GM18511 (cell line): Measurements from ENCODE around the gene ACOT13.
"Not testable (repeated sequence)": the region's sequence is repeated elsewhere in the genome, so short reads cannot be mapped to it uniquely, and the experiment has no call there.

ENCODE experiments used
- ATAC-seq: cut with Tn5 transposase; IDR thresholded peaks from one replicate; pipeline ENCODE4 v1.9.1; 2021; ENCODE audit warnings: mild to moderate bottlenecking, moderate library complexity; ENCODE audit not compliant: unreplicated experiment

ACOT13 gene

DNA sequence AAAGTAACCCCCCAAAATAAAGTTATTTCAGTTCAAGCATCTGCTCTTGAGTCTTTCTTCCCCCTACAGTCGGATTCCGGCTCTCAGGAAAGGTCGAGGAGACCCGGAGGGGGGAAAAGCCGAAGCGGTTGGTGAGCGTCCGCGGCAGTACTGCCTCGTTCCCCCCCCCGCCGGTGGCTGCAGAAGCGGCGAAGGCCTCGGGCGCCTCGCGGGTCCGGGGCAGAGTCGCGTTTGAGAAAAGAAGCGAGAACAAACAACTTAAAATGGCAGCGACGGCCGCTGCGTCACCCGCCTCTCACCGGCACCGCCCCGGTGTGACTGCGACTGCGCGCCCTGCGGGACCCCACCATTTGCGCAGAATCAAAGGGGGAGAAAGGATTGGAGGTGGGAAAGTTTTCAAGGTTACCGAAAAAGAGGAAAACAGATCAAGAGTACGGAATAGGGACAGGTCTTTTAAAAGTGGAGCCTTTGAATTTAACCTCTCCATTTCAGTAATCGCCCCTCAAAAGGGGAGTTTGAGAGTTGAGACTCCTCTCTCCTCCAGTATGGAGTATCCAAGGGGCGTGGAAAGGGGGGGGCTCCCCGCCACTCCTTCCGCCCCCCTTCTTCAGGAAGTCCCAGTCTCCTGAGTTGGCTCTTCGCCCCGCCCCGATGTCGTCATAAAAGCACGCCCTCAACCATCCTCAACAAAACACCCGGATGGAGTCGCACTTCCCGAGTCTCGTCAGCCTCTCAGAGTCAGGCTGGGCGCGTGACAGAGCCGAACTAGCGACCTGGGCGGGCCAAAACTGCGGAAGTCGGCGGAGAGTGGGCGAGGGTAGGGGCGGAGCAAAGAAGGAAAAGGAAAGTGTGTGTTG is 54.0 kb downstream of the ACOT13 start:
- peak; percentile 88 for ATAC-seq

DNA sequence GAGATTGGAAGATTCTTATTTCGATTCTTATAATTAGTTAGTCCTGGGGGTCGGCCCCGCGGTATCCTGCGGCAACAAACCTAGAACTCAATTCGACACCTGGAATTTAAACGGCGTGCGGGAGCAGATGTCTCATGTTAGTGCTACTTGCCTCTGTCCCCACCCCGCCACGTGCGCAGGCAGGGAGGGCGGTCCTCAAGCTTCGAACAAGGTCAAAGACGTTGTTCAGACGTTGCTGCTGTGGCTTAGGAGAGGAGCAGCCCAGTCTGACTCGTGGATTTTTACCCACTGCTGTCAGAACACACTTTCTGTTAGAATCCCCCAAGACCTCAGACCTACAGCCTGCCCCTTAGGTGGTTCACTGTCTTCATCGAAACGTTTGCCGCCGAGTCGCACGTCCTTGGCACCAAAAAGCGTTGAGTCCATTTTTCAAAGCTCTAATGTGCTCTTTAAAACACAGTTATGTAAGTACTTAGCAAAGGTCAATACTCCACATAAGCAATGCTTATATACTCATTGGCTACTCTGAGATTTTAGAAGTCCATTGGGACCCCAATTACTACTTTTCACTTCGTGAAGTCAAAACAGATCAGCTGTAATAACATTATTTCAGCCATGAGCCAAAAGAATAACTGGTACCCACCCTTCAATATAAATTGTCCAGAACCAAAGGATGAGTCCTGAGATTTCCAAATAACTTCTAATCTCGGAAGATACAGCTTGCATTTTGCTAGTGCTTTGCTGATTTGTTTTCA is 54.8 kb downstream of the ACOT13 start:
- peak; percentile 48 for ATAC-seq

DNA sequence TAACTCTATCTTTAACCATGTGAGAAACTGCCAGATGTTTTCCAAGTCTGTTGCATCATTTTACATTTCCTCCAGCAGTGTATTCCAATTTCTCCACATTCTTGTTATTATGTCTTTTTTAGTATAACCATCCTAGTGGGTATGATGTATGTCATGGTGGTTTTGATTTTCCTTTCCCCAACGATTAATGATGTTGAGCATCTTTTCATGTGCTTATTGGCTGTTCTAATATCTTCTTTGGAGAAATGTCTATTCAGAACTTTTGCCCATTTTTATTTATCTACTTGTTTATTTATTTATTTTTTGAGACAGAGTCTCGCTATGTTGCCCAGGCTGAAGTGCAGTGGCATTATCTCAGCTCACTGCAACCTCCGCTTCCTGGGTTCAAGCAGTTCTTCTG is 56.4 kb downstream of the ACOT13 start:
- no peak for ATAC-seq

DNA sequence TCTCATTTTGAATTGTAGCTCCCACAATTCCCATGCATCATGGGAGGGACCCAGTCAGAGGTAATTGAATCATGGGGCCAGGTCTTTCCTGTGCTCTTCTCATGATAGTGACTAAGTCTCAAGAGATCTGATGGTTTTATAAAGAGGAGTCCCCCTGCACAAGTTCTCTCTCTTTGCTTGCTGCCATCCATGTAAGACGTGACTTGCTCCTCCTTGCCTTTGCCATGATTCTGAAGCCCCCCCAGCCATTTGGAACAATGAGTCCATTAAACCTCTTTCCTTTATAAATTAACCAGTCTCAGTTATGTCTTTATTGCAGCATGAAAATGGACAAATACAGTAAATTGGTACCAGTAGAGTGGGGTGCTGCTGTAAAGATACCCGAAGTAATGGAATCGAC is 63.8 kb downstream of the ACOT13 start:
- not testable (repeated sequence) for ATAC-seq

DNA sequence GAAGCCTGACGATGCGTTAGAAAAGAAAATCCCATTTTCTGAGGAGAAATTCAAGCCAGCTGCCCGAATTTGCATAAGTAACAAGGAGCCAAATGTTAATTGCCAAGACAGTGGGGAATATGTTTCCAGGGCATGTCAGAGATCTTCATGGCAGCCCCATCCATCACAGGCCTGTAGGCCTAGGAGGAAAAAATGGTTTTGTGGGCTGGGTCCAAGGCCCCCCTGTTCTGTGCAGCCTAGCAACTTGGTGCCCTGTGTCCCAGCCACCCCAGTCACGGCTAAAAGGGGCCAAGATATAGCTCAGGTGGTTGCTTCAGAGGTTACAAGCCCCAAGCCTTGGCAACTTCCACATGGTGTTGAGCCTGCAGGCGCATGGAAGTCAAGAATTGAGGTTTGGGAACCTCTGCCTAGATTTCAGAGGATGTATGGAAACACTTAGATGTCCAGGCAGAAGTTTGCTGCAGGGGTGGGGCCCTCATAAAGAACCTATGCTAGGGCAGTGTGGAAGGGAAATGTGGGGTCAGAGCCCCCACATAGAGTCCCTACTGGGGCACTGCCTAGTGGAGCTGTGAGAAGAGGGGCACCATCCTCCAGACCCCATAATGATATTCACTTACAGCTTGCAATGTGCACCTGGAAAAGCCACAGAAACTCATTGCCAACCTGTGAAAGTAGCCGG is 64.7 kb downstream of the ACOT13 start:
- ATAC-seq = not testable (repeated sequence)

DNA sequence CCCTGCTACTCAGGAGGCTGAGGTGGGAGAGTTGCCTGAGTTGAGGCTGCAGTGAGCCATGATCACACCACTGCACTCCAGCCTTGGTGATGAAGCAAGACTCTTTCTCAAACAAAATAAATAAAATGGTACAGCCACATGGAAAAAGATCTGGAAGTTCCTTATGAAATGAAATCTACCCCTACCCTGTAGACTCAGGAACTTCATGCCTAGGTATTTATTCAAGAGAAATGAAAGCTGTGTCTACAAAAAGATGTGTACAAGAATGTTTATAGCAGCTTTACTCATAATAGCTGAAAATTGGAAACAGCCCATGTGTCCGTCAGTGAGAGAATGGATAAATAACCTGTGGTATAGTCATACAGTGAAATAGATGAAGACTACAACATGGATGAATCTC is 67.3 kb downstream of the ACOT13 start:
- ATAC-seq = no peak

DNA sequence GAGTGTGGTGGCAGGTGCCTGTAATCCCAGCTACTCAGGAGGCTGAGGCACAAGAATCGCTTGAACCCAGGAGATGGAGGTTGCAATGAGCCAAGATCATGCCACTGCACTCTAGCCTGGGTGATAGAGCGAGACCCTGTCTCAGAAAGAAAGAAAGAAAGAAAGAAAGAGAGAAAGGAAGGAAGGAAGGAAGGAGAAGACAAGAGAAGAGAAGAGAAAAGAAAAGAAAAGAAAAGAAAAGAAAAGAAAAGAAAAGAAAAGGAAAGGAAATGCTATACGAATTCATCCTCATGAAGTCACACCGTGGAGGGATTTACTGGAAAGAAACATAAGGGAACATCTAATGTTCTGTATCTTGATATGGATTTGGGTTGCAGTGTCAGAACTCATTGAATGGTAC is 67.8 kb downstream of the ACOT13 start:
- ATAC-seq = not testable (repeated sequence)

DNA sequence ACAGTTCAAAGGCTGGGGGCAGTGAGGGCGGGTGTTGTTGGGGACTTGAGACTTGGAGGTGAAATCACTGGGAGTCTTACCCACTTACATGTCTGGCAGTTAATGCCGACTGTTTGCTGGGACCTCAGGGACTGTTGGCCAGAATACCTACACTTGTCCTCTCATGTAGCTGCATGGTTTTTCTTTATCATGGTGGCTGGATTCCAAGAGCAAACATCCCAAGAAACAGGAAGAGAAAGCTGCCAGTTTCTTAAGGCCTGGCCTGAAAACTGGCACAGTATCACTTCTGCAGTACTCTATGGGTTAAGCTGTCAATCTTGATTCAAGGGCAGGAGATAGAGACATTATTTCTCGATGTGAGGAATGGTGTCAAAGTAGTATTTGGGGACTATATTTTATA is 71.9 kb downstream of the ACOT13 start:
- ATAC-seq = no peak

DNA sequence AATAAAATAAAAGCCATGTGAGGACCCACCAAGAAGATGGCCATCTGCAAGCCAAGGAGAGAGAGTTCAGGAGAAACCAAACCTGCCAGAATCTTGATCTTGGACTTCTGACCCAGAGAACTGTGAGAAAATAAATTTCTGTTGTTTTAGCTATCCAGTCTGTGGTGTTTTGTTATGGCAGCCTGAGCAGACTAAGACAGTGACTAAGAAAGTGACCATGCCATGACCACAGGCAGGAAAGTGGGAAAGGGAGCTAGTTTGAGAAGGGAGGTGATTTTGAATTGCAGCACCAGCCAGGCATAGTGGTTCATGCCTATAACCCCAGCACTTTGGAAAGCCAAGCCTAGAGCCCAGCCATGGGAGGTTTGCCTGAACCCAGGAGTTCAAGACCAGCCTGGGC is 74.0 kb downstream of the ACOT13 start:
- no peak for ATAC-seq

DNA sequence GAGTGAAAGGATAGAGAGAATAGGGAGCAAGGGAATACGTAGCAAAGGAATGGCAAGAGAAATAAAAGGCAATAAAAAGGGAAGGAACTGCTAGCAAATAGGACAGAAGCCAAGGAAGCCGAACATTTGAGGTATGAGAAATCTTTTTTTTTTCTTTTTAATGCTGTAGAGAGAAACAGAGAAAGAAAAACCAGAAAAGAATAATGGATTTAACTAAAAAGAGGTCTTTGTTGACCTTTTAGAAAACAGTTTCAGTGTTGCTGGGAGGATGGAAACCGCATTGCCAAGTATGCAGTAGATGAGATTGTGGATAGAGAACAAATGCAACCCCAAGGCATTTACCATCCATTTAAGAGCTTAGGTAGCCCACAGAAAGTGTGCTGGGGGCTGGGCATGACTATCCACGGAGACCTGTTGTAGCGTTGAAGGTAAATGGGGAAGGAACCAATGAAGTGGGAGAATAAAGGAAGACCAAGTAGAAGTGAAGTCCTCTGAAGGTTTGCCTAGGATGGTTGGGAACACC is 75.4 kb downstream of the ACOT13 start:
- ATAC-seq = no peak

DNA sequence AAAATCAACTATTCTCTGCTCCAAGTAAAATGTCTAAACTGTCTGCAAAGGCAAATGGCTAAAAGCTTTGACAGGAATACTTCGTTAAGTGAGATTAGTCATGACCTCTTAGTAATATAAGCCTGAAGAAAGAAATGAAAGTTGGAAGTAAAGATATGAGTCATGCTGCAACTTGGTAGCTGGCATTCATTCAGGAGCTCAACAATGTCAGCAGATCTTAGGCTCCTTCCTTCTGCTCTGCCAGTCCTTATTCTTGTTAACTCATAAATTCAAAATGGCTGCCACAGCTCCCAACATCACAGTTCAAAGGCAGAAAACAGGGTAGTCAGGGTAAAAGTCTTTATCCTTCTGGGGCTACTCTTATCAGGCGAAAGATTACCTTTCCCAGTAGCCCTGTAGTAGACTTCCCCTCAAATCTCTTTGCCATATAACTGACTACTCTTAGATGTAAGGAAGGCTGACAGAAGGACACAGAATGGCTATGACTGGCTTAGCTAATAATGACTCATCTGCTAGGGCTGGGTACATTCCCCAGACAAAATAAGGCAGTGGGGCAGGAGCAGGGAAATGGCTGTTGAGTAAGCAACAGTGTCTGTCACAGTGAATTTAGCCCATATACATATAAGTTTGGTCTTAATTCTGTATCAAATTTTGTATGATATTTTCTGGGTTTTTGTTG is 76.5 kb downstream of the ACOT13 start:
- peak; percentile 90 for ATAC-seq

DNA sequence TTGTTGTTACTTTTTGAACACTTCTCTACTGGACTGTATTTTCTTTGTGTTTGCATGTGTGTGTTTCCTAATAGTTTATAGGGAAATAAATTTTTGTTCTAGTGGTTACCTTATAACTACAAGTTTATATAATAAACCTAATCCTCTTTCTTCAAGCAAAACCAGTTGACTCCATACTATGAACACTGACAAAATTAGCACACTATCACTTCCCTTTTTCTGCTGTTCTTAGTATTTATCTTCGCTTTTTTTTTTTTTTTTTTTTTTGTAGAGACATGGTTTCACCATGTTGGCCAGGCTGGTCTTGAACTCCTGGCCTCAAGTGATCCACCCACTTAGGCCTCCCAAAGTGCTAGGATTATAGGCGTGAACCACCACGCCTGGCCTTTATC is 77.1 kb downstream of the ACOT13 start:
- ATAC-seq = peak; percentile 48

DNA sequence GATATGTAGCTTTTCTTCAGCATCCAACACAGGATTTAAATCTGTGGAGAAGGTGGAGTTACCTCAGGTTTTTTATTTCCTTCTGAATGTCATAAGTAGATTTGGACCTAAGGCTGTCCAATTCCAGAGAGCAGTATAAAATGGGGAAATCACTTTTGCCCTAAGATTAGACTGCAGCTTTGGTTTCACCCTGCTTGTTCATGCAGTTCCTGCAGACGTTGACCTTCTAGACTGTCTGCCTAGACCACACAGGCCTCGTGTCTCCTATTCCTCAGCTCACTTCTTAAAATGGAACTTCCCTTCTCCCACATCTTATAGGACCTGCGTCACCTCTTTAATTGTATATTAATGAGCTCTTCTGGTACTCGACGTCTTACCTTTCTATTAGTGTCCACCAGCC is 78.0 kb downstream of the ACOT13 start:
- no peak for ATAC-seq

DNA sequence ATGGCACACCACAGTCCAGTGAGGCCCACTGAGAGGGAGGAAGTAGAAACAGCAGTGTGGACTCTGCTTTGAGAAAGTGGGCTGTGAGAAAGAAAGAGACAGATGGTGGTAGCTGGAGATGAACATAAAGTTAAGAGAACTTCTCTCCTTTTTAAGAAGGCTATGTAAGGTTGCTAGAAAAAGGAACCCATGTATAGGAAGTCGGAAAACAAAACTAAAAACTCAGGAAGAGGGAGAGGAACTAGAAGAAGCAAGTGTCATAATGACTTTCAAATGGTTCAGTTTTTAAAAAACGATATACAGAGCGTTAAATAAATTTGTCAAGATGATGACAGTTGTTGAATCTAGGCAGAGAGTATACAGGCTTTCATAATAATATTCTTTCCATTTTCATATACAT is 82.4 kb downstream of the ACOT13 start:
- no peak for ATAC-seq

DNA sequence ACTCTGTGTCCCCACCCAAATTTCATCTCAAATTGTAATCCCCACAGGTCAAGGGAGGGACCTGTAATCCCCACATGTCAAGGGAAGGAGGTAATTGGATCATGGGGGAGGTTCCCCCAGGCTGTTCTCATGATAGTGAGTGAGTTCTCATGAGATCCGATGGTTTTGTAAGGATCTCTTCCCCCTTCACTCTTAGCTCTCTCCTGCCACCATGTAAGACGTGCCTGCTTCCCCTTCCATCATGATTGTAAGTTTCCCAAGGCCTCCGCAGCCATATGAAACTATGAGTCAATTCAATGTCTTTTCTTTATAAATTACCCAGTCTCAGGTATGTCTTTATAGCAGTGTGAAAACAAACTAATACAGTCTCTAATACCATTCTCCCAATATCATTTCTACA is 84.0 kb downstream of the ACOT13 start:
- ATAC-seq = not testable (repeated sequence)

DNA sequence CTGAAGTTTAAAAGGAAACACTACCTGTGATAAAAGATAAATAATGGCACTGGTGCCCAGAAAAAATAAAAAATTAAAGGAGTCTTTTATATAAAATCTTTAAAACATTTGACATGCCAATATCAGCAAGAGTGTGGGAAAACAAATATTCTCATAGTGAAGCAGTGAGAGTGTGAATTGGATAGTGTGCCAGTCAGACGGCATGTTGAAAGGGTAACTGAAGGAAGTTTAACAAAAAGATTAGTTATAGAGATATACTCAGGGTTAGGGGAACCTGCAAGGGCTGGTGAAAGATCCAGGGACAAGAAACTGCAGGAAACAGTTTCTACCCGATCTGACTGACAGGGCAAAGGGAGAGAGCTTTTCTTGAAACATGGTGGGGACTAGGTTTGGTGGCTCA is 85.6 kb downstream of the ACOT13 start:
- ATAC-seq = no peak

DNA sequence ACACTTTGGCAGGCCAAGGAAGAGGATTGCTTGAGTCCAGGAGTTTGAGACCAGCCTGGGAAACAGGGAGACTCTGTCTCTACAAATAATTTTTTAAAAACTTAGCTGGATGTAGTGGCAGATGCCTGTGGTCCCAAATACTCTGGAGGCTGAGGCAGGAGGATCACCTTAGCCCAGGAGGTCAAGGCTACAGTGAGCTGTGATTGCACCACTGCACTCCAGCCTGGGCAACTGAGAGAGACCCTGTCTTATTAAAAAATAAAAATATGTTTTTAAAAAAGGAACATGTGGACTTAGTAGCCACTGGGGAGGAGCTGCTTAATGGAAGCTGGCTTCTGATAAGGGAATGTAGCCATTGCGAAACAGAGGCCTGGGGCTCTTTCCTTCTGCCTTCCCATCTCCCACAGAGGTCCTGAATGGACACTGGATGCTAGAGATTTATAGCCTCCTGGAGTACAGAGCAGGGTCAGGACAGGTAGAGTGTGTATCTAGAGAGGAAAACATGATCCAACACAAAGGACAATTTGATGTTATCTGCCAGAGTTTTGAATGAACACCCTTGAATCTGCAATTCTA is 86.1 kb downstream of the ACOT13 start:
- no peak for ATAC-seq

DNA sequence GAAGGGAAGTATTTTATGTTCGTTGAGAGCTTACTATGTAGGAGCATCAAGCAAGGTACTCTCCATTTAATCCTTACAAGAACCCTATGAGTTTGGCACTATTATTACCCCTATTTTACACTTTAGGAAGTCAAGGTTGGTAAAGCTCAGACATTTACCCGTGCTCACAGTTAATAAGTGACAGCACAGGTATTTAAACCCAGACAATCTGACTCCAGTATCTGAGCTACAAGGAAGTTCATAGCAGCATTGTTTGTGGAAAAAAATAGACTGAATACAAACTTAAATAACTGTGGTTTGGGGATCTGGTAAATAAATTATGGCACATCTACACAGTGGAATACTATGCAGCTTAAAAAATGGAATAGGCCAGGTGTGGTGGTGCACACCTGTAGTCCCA is 86.7 kb downstream of the ACOT13 start:
- ATAC-seq = no peak

DNA sequence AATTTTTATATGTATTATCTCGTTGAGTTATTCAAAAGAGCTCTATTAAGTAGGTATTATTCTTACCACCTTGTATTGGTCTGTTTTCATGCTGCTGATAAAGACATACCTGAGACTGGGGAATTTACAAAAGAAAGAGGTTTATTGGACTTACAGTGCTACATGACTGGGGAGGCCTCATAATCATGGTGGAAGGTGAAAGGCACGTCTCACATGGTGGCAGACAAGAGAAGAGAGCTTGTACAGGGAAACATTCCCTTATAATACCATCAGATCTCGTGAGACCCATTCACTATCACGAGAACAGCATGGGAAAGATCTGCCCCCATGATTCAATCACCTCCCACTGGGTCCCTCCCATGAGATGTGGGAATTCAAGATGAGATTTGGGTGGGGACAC is 87.5 kb downstream of the ACOT13 start:
- not testable (repeated sequence) for ATAC-seq
